ENCODE measurements around the gene MBD5.

GRCh38 chr2:148257276-148257675 is 236.4 kb downstream of the MBD5 start:
- TF ChIP-seq CTCF (conservative IDR thresholded peaks at IDR 0.05) (no peak), ZFX (IDR thresholded peaks at IDR 0.05) (no peak)
